Measurements from ENCODE around the gene PCDHA13.
"Not testable (repeated sequence)": the region's sequence is repeated elsewhere in the genome, so short reads cannot be mapped to it uniquely, and the experiment has no call there.

The PCDHA13 gene

GRCh38 chr5:140869555-140869886 lies 12.4 kb upstream of the PCDHA13 start:
- no peak for DNase-seq

GRCh38 chr5:140870221-140871201 lies 11.4 kb upstream of the PCDHA13 start:
- DNase-seq, result no peak

- DNase-seq, result peak; percentile 3
These were observed 6.5 kb upstream of the PCDHA13 start, which contains the start of gene PCDHA12 for GRCh38 chr5:140875085-140876065. TSS of gene PCDHA12 (plus strand) at chr5:140875308. CDS start at chr5:140875473, 165 bp downstream.

- DNase-seq, result not testable (repeated sequence)
These were observed 5.2 kb upstream of the PCDHA13 start for GRCh38 chr5:140876541-140877261.

- no peak for DNase-seq
These were observed 4.7 kb upstream of the PCDHA13 start for GRCh38 chr5:140877262-140877581.

GRCh38 chr5:140882591-140882899 lies 621 bp downstream of the PCDHA13 start:
- DNase-seq, result peak; percentile 6

- DNase-seq, result no peak
These were observed 1.4 kb downstream of the PCDHA13 start for GRCh38 chr5:140883373-140883772.

GRCh38 chr5:140883927-140884697 lies 2.2 kb downstream of the PCDHA13 start:
- no peak for DNase-seq

- DNase-seq, result no peak
These were observed 34.4 kb downstream of the PCDHA13 start for GRCh38 chr5:140916325-140916724.

- no peak for DNase-seq
These were observed 41.7 kb downstream of the PCDHA13 start for GRCh38 chr5:140923601-140924000.

GRCh38 chr5:140925806-140926442 lies 44.0 kb downstream of the PCDHA13 start, which contains the start of gene PCDHAC1:
TSS of gene PCDHAC1 (plus strand) at chr5:140926299. CDS start at chr5:140926893, 594 bp downstream.
- DNase-seq, result no peak

GRCh38 chr5:140926443-140927227 lies 44.7 kb downstream of the PCDHA13 start:
- peak; percentile 11 for DNase-seq

- no peak for DNase-seq
These were observed 45.3 kb downstream of the PCDHA13 start for GRCh38 chr5:140927228-140927573.
